GM19099 (cell line): ENCODE data around the gene HSD11B2.

Source experiments
- POLR2A ChIP-seq: IDR thresholded peaks from 3 replicates; pipeline ENCODE4 v1.6.1; 2011; ENCODE audit warnings: low read depth; ENCODE audit not compliant: insufficient read length; ENCODE audit errors: extremely low read depth

The HSD11B2 gene

GRCh38 chr16:67404740-67405226 is 26.1 kb upstream of the HSD11B2 start:
- no peak for TF ChIP-seq POLR2A

- no peak for TF ChIP-seq POLR2A
Observed at GRCh38 chr16:67405336-67405735, 25.6 kb upstream of the HSD11B2 start.

- TF ChIP-seq POLR2A, result no peak
Observed at GRCh38 chr16:67406111-67406971, 24.6 kb upstream of the HSD11B2 start.

GRCh38 chr16:67407176-67407787 is 23.6 kb upstream of the HSD11B2 start:
- no peak for TF ChIP-seq POLR2A

GRCh38 chr16:67407788-67408452 is 23.0 kb upstream of the HSD11B2 start:
- TF ChIP-seq POLR2A, result no peak

GRCh38 chr16:67409631-67410030 is 21.3 kb upstream of the HSD11B2 start:
- TF ChIP-seq POLR2A, result no peak

- no peak for TF ChIP-seq POLR2A
Observed at GRCh38 chr16:67411339-67411738, 19.6 kb upstream of the HSD11B2 start.

- no peak for TF ChIP-seq POLR2A
Observed at GRCh38 chr16:67412294-67412693, 18.6 kb upstream of the HSD11B2 start.

- no peak for TF ChIP-seq POLR2A
Observed at GRCh38 chr16:67413978-67414911, 16.7 kb upstream of the HSD11B2 start.

GRCh38 chr16:67415872-67416793 is 14.8 kb upstream of the HSD11B2 start, which contains the start of gene ZDHHC1:
Gene ZDHHC1 (minus strand): TSS chr16:67416477. CDS start chr16:67407775, 8,702 bp downstream.
- no peak for TF ChIP-seq POLR2A

GRCh38 chr16:67417333-67418061 is 13.4 kb upstream of the HSD11B2 start:
- TF ChIP-seq POLR2A, result no peak

- TF ChIP-seq POLR2A, result no peak
Observed at GRCh38 chr16:67419502-67419901, 11.4 kb upstream of the HSD11B2 start.

- TF ChIP-seq POLR2A, result no peak
Observed at GRCh38 chr16:67419931-67420330, 11.0 kb upstream of the HSD11B2 start.
